NCI-H2227 treated with DMSO at 0.1 percent for 48 hours (cell line): ENCODE measurements around the gene CACNA2D3.

Experiments
- DNase-seq: peaks from one replicate; lab custom pipeline; 2025; lab: John Stamatoyannopoulos, UW

CACNA2D3 gene

DNA sequence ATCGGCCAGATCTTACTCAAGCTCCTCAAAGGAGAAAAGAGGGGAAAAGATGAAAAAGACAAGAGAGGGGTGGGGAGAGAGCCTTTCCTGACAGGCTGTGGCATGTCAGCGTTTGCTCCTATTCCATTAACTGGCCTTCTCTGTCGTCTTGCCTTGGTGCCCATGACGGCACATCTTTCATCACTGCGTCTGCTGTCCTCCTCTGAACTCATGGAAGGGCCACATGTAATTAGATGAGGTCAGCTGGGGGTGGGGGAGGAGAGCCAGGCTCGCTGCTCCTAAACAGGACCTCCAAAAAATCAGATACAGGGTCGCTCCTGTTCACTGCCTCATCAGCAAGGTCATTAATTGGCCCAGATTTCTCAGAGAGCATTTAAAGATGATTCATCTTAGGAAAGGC lies 755.8 kb downstream of the CACNA2D3 start:
- peak; percentile 2 for DNase-seq

DNA sequence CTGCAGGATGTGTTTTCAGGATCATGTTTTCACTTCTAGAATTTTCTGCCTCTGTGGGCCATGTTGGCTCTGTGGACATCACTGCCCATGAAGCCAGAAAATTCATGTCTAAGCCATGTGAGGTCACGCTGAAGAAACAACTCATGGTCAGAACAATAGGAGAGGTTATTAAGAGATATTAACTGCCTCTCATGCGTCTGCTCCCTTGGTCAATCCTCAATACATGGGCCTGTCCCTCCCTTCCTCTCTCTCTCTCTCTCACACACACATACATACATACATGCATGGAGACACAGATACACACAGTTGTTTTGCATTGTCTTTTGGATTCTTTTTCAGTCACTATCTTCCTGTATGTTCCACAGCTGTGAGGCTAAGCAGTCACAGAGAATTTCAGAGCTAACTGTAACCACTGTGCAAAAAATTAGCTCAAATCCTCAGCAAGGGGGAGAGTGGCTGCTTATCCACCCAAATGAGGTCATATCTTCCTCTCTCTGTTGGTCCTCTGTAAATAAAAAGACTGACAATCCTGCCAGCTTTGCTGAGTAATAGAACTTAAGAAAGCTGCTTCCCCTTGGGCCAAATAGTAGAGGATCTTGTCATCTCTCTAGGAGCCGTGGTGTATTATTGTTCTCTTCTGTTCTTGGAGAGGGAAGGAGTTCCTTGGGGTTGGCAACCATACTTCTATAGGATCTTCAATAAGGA lies 759.9 kb downstream of the CACNA2D3 start:
- no peak for DNase-seq

DNA sequence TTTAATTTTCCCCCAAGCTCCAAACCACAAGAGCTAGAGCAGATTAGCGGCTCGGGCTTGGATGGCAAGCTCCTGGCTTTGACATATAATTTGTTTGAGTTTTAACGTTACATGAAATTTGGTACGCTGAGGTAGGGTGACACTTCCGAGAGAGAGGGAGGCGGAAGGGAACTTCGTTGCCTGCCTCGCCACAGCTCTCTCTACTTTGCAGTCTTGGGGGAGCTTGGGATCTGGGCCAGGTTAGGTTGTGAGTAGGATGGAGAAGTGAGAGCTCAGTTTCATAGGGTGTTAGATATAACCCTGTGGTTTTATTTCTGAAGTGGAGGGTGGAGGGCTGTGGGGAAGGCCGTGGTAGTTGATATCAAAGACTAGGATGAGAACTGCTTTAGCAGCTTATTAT lies 765.8 kb downstream of the CACNA2D3 start:
- no peak for DNase-seq

DNA sequence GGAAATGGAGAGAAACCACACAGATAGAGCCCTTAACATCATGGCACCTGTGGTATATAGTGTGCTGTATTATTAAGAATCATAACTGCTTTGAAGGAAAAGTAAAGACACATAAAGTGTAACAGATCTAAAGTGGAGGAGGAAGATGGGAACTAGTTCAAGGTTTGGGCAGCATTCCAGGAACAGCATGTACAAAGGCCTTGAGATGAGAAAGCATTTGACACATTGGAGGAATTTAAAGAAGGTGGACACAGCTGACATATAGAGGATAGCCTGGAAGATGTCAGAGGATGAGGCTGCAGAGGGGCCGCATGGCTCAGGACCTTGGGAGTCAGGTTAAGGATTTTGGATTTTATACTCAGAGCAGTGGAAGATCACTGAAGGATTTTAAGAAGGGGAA lies 766.5 kb downstream of the CACNA2D3 start:
- DNase-seq, result no peak

- no peak for DNase-seq
Observed at GRCh38 chr3:54889731-54890130, 767.4 kb downstream of the CACNA2D3 start.

GRCh38 chr3:54891540-54891897 lies 769.2 kb downstream of the CACNA2D3 start:
- no peak for DNase-seq

GRCh38 chr3:54892168-54892567 lies 769.8 kb downstream of the CACNA2D3 start:
- no peak for DNase-seq

GRCh38 chr3:54895613-54896012 lies 773.3 kb downstream of the CACNA2D3 start:
- DNase-seq, result no peak

DNA sequence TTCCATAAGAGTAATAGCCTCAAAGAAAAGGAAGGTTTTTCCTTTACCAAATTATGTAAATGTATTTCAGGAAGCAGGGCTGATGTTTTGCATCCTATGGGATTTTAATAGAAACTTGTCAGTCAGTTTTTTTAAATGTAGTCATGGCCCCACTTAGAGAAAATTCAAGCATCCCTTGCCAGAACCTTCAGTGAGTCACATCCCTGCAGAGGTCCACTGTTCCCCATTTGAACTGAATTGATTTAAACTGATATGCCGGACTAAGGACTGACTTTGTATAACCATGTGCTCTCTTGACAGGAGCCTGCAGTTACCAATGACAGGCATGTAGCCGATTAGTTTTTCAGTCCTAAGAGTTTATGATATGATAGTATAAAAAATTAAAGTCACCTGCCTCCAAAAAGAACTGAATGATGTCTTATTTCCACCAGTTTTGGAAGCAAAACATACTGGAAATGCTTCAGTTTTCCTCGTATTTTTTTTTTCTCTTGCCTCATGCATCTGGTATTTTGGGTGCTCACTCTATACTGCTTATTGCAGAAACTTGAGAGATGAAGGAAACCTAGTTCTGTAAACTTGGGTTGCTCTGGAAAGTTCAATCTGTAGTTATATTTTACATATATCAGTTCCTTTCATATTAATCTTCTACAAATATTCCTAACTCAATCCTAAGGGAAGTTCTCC lies 774.8 kb downstream of the CACNA2D3 start:
- DNase-seq, result no peak

- DNase-seq, result no peak
Observed at GRCh38 chr3:54899273-54899672, 776.9 kb downstream of the CACNA2D3 start.

- DNase-seq, result no peak
Observed at GRCh38 chr3:54900838-54901591, 778.7 kb downstream of the CACNA2D3 start.

DNA sequence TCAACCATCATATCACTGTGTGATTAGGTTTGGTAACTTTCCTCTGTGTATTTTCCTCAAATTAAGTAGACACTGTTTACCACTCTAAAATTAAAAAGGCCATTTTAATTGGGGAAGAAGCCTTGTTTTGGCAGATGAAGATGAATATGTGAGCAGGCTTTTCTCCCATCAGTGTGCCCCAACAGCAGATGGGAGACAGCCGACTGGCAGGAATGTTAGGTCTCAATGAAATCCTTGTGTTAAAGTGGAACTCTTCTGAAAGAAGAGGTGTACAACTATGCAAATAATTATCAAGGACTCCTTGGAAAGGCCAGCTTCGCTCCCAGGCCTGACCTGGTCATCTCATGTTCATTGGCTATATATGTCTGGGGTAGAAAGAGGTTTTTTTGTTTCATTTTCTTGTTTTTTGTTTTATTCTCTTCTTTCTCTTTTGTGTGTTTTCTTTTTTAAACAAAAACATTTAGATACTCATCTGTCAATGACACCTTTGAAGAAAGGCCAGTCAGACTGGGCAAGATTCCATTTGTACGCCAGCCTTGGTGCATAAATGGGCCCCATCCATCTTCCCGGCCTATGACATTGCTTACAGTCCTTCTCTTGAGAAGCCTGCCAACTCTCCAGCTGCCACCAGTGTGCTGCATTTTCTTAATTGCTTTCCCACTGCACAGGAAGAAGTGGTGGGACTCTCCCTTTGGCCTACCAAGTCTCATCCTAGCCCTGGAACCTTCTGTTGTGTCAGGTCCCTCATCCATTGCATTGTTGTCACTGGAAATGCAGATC lies 779.7 kb downstream of the CACNA2D3 start:
- no peak for DNase-seq

DNA sequence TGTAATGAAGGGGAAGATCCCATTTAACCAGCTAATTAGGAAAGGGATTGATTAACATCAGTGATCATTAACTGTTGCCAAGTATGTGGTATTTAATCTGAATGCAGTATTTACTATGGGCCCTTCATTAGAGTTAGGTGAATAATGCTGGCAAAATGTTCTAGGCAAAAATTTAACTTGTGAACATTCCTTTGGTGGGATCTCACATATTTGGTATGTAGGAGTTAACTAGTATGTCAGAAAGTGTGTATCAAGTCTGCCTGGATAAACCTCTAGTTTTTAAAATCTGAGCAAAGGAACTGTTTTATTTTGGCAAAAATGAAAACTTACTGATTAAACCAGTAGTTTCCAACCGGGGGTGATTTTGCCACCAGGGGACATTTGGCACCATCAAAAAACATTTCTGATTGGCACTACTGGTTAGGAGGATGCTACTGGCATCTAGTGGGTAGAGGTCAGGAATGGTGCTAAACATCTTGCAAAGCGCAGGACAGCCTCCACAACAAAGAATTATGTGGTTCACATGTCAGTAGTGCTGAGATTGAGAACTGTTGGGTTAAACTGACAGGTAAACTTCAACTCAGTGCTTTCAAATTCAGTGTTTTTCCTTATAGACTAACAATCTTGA lies 783.0 kb downstream of the CACNA2D3 start:
- DNase-seq, result no peak

- DNase-seq, result no peak
Observed at GRCh38 chr3:54905920-54906319, 783.6 kb downstream of the CACNA2D3 start.

DNA sequence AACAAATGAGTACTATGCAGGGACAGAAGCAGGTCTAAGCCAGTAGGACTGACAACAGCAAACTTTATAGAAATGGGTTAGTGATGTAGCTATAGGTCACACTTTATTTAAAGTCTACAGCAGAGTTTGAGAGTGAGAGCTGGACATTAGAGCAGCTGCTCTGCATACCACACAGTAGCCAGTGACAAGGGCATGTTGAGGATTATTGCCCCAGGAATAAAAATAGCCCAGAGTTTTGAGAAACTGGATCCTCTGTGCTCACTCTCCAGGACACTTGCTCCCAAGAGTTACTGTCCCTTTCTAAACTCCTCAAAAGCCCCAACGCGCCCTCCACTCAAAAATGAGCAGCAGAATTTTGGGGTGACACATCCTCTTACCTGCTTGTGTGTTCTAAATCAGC lies 784.4 kb downstream of the CACNA2D3 start:
- no peak for DNase-seq

GRCh38 chr3:54909191-54909590 lies 786.8 kb downstream of the CACNA2D3 start:
- no peak for DNase-seq

DNA sequence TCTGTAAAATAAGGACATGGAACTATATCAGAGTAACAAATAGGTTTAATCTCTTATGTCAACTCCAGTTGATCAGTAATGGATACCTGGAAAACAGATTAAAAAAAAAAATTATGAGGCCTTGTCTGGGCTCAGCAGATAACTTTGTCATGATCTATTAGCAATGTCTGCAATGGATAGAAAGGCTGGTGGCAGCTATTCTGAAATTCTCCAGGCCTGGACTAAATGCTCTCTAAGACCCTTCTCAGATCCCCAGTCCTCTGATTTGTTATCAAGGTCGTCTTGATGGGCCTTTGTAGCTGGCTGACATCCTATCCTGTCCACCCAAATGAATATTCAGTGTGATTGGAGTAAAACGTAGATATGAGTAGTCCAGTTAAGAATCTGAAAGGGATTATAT lies 791.8 kb downstream of the CACNA2D3 start:
- DNase-seq, result no peak

- no peak for DNase-seq
Observed at GRCh38 chr3:54915181-54915580, 792.8 kb downstream of the CACNA2D3 start.

DNA sequence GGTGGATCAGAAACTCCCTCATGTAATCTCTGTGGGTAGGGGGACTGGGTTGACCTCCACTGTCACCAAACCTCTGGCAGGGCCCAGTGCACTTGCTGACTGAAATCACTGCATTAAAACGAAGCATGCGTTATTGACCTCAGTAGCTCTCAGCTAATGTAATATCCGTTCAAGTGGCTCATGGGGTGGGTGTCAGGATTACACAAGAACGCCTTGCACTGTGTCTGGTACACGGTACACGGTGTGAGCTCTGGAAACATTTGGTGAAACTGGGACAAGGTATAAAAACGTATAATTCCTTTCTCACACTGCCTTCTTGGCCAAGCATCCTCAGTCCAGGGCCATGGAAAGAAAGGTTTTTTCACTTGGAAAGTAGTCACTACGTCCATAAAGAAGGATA lies 793.6 kb downstream of the CACNA2D3 start:
- DNase-seq, result no peak

DNA sequence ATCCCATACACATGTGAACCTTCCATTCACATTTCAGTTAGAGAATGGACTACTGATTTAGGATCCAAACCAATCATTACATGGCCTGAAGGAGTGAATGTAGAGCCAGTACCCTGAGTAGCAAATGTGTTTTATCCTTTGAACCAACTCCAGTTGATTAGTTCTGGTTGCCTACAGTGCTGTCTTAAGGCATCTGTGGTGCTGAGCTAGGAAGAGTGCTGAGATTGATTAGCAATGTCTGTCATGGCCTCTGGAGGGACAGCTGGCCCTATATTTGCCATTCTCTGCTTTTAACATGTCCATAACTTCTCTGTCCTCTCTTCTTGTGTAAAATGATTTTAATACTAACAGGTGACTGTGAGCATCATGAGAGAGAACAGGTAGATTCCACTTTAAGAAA lies 794.4 kb downstream of the CACNA2D3 start:
- DNase-seq, result no peak

- no peak for DNase-seq
Observed at GRCh38 chr3:54917174-54917573, 794.8 kb downstream of the CACNA2D3 start.

- no peak for DNase-seq
Observed at GRCh38 chr3:54917862-54918261, 795.5 kb downstream of the CACNA2D3 start.
